HEK293 (cell line): ENCODE results near the gene DOK6.

ENCODE experiments used
- CTCF ChIA-PET: fragments of 350-600 bp; formaldehyde crosslinking; extraction: SDS; loops from one replicate; lab custom pipeline; 2021; ENCODE audit warnings: antibody characterized with exemption; lab: Yijun Ruan, JAX
- POLR2A ChIA-PET: fragments of 300-600 bp; formaldehyde crosslinking; extraction: SDS; loops from one replicate; lab custom pipeline; 2020; ENCODE audit warnings: antibody characterized with exemption, inconsistent platforms; lab: Yijun Ruan, JAX
- H3K27ac ChIP-seq: fragments of 200-500 bp; sonication (Bioruptor generic); 2 replicates; pipeline ENCODE4 v1.5.1; 2014; ENCODE audit warnings: low read depth, low read length, control low read depth, inconsistent platforms; ENCODE audit errors: extremely low read depth
- H3K36me3 ChIP-seq, 2 experiments: fragments of 200-500 bp in 1 of 2; sonication (Bioruptor generic) in 1 of 2; 1 replicate in 1 of 2; 2 replicates in 1 of 2; pipeline ENCODE4 v1.5.1; 2014 to 2017; ENCODE audit warnings: inconsistent platforms in 2 of 2, low read length in 2 of 2; ENCODE audit not compliant: control insufficient read depth in 2 of 2, insufficient read depth in 1 of 2
- H3K4me1 ChIP-seq: fragments of 200-500 bp; sonication (Bioruptor generic); 2 replicates; pipeline ENCODE4 v1.5.1; 2014; ENCODE audit warnings: mild to moderate bottlenecking, low read length, inconsistent platforms; ENCODE audit not compliant: control insufficient read depth, insufficient read depth
- H3K4me3 ChIP-seq: 2 replicates; pipeline ENCODE4 v1.5.1; 2011; ENCODE audit warnings: low read depth, mild to moderate bottlenecking, control low read depth, low read length, moderate library complexity
- H3K9me3 ChIP-seq: fragments of 200-500 bp; sonication (Bioruptor generic); 2 replicates; pipeline ENCODE4 v1.5.1; 2014; ENCODE audit warnings: low read depth, low read length, inconsistent platforms; ENCODE audit not compliant: control insufficient read depth, insufficient read depth
- GFI1B ChIP-seq: fragments of 450-650 bp; formaldehyde crosslinking; IDR thresholded peaks from 2 replicates; pipeline ENCODE4 v1.5.1; 2016; ENCODE audit warnings: missing biosample characterization, missing genetic modification characterization
- HOXC10 ChIP-seq: sonication (generic); formaldehyde crosslinking; IDR thresholded peaks from 2 replicates; pipeline ENCODE4 v1.8.1; 2023; ENCODE audit warnings: mild to moderate bottlenecking, missing genetic modification reagents
- KLF8 ChIP-seq: fragments of 450-650 bp; formaldehyde crosslinking; IDR thresholded peaks from 2 replicates; pipeline ENCODE4 v1.5.1; 2016; ENCODE audit warnings: missing biosample characterization, missing genetic modification characterization
- MYNN ChIP-seq: fragments of 450-650 bp; formaldehyde crosslinking; IDR thresholded peaks from 2 replicates; pipeline ENCODE4 v1.5.1; 2016; ENCODE audit warnings: missing biosample characterization, missing genetic modification characterization, borderline replicate concordance
- REPIN1 ChIP-seq: fragments of 450-650 bp; formaldehyde crosslinking; IDR thresholded peaks from 2 replicates; pipeline ENCODE4 v1.5.1; 2017; ENCODE audit warnings: missing biosample characterization, missing genetic modification characterization, low read depth
- ZBTB1 ChIP-seq: fragments of 450-650 bp; formaldehyde crosslinking; IDR thresholded peaks from 2 replicates; pipeline ENCODE4 v1.5.1; 2016; ENCODE audit warnings: missing biosample characterization, missing genetic modification characterization
- ZFP37 ChIP-seq: fragments of 450-650 bp; formaldehyde crosslinking; IDR thresholded peaks from 2 replicates; pipeline ENCODE4 v1.5.1; 2016; ENCODE audit warnings: missing biosample characterization, missing genetic modification characterization
- ZFP41 ChIP-seq: fragments of 450-650 bp; formaldehyde crosslinking; IDR thresholded peaks from 2 replicates; pipeline ENCODE4 v1.5.1; 2016; ENCODE audit warnings: missing biosample characterization, missing genetic modification characterization, borderline replicate concordance
- ZNF121 ChIP-seq: fragments of 450-650 bp; formaldehyde crosslinking; IDR thresholded peaks from 2 replicates; pipeline ENCODE4 v1.5.1; 2016; ENCODE audit warnings: missing biosample characterization, missing genetic modification characterization
- ZNF140 ChIP-seq: fragments of 450-650 bp; formaldehyde crosslinking; IDR thresholded peaks from 2 replicates; pipeline ENCODE4 v1.5.1; 2016; ENCODE audit warnings: missing biosample characterization, missing genetic modification characterization
- ZNF155 ChIP-seq: fragments of 450-650 bp; formaldehyde crosslinking; IDR thresholded peaks from 2 replicates; pipeline ENCODE4 v1.5.1; 2016; ENCODE audit warnings: missing biosample characterization, missing genetic modification characterization
- ZNF184 ChIP-seq: fragments of 450-650 bp; IDR thresholded peaks from 2 replicates; pipeline ENCODE4 v1.5.1; 2018; ENCODE audit warnings: missing biosample characterization, mild to moderate bottlenecking, missing genetic modification characterization
- ZNF23 ChIP-seq: fragments of 450-650 bp; formaldehyde crosslinking; IDR thresholded peaks from 2 replicates; pipeline ENCODE4 v1.5.1; 2016; ENCODE audit warnings: missing biosample characterization, missing genetic modification characterization, borderline replicate concordance
- ZNF404 ChIP-seq: fragments of 450-650 bp; formaldehyde crosslinking; IDR thresholded peaks from 2 replicates; pipeline ENCODE4 v1.5.1; 2017; ENCODE audit warnings: missing biosample characterization, missing genetic modification characterization
- ZNF501 ChIP-seq: fragments of 450-650 bp; formaldehyde crosslinking; IDR thresholded peaks from 2 replicates; pipeline ENCODE4 v1.5.1; 2016; ENCODE audit warnings: missing biosample characterization, missing genetic modification characterization
- ZNF521 ChIP-seq: fragments of 450-650 bp; formaldehyde crosslinking; IDR thresholded peaks from 2 replicates; pipeline ENCODE4 v1.5.1; 2017; ENCODE audit warnings: missing biosample characterization, mild to moderate bottlenecking, missing genetic modification characterization
- ZNF548 ChIP-seq: fragments of 450-650 bp; formaldehyde crosslinking; IDR thresholded peaks from 2 replicates; pipeline ENCODE4 v1.5.1; 2016; ENCODE audit warnings: missing biosample characterization, missing genetic modification characterization
- ZNF600 ChIP-seq: fragments of 450-650 bp; formaldehyde crosslinking; IDR thresholded peaks from 2 replicates; pipeline ENCODE4 v1.5.1; 2016; ENCODE audit warnings: missing biosample characterization, missing genetic modification characterization
- ZNF621 ChIP-seq: fragments of 450-650 bp; formaldehyde crosslinking; IDR thresholded peaks from 2 replicates; pipeline ENCODE4 v1.5.1; 2017; ENCODE audit warnings: missing biosample characterization, missing genetic modification characterization
- ZNF843 ChIP-seq: fragments of 450-650 bp; formaldehyde crosslinking; IDR thresholded peaks from 2 replicates; pipeline ENCODE4 v1.5.1; 2016; ENCODE audit warnings: missing biosample characterization, missing genetic modification characterization
- TF ChIP-seq, protein P1 (sequence below): fragments of 450-650 bp; formaldehyde crosslinking; IDR thresholded peaks from 2 replicates; pipeline ENCODE4 v1.5.1; 2017; ENCODE audit warnings: missing biosample characterization, missing genetic modification characterization
- TF ChIP-seq, protein P2 (sequence below): fragments of 450-650 bp; formaldehyde crosslinking; IDR thresholded peaks from 2 replicates; pipeline ENCODE4 v1.5.1; 2016; ENCODE audit warnings: missing biosample characterization, missing genetic modification characterization
- TF ChIP-seq, protein P3 (sequence below): fragments of 450-650 bp; formaldehyde crosslinking; IDR thresholded peaks from 2 replicates; pipeline ENCODE4 v1.5.1; 2016; ENCODE audit warnings: missing biosample characterization, missing genetic modification characterization
- TF ChIP-seq, protein P4 (sequence below): fragments of 450-650 bp; formaldehyde crosslinking; IDR thresholded peaks from 2 replicates; pipeline ENCODE4 v1.5.1; 2016; ENCODE audit warnings: missing biosample characterization, missing genetic modification characterization, borderline replicate concordance

The DOK6 gene

DNA sequence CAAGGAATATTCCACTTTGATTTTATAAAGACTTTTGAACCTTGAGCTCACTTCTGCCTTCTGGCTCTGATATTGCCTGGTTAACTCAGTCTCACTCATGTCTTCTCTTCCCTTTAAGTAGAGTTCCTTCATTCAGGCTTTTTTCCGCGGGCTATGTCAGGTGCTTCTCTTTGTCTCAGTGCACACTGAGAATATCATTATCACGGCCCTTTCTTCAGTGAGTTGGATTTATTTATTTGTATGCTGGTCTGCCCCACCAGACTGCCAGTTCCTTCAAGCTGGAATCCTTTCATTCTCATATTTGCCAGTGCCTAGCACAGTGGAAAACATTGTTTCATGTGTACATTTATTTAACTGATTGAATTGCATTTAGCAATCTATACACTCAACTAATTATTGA is 136.5 kb downstream of the DOK6 start:
- TF ChIP-seq, protein P1, sequence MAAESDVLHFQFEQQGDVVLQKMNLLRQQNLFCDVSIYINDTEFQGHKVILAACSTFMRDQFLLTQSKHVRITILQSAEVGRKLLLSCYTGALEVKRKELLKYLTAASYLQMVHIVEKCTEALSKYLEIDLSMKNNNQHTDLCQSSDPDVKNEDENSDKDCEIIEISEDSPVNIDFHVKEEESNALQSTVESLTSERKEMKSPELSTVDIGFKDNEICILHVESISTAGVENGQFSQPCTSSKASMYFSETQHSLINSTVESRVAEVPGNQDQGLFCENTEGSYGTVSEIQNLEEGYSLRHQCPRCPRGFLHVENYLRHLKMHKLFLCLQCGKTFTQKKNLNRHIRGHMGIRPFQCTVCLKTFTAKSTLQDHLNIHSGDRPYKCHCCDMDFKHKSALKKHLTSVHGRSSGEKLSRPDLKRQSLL (tag by site-specific recombination), result no peak
- TF ChIP-seq ZNF404 (tag by site-specific recombination) (no peak), ZNF184 (tag by site-specific recombination) (no peak), ZNF23 (tag by site-specific recombination) (no peak), ZNF140 (tag by site-specific recombination) (no peak), ZNF621 (tag by site-specific recombination) (no peak)
- no peak overlapping the region for H3K4me3 ChIP-seq
- POLR2A ChIA-PET, result no interaction called here

DNA sequence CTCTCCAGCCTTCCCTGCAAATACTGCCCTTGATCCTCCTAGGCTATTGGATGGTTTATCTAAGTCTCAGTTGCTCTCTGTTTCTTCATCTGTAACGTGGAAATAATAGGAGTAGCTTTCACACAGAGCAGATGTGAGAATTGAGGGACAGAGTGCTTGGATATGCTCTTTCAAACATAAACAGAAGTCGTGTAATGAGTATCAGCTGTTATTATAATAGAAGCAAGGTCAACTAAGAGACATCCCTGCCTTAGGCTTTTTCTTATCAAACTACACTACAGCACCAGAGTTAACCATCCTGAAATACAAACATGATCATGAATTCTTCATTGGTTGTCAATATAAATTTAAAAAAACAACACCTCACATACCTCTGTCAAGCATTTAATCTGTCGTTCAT is 138.2 kb downstream of the DOK6 start:
- no peak for TF ChIP-seq ZFP41
- TF ChIP-seq ZNF843, result no peak
- no peak for TF ChIP-seq GFI1B (tag by site-specific recombination)
- no peak for TF ChIP-seq ZNF548 (tag by site-specific recombination)
- no peak for TF ChIP-seq REPIN1
- TF ChIP-seq, protein P2, sequence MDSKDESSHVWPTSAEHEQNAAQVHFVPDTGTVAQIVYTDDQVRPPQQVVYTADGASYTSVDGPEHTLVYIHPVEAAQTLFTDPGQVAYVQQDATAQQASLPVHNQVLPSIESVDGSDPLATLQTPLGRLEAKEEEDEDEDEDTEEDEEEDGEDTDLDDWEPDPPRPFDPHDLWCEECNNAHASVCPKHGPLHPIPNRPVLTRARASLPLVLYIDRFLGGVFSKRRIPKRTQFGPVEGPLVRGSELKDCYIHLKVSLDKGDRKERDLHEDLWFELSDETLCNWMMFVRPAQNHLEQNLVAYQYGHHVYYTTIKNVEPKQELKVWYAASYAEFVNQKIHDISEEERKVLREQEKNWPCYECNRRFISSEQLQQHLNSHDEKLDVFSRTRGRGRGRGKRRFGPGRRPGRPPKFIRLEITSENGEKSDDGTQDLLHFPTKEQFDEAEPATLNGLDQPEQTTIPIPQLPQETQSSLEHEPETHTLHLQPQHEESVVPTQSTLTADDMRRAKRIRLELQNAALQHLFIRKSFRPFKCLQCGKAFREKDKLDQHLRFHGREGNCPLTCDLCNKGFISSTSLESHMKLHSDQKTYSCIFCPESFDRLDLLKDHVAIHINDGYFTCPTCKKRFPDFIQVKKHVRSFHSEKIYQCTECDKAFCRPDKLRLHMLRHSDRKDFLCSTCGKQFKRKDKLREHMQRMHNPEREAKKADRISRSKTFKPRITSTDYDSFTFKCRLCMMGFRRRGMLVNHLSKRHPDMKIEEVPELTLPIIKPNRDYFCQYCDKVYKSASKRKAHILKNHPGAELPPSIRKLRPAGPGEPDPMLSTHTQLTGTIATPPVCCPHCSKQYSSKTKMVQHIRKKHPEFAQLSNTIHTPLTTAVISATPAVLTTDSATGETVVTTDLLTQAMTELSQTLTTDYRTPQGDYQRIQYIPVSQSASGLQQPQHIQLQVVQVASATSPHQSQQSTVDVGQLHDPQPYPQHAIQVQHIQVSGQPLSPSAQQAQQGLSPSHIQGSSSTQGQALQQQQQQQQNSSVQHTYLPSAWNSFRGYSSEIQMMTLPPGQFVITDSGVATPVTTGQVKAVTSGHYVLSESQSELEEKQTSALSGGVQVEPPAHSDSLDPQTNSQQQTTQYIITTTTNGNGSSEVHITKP (tag by site-specific recombination), result no peak
- no peak for TF ChIP-seq ZNF501
- no peak for TF ChIP-seq ZNF155 (tag by site-specific recombination)
- TF ChIP-seq ZNF184 (tag by site-specific recombination), result no peak
- TF ChIP-seq ZBTB1, result no peak
- TF ChIP-seq, protein P3, sequence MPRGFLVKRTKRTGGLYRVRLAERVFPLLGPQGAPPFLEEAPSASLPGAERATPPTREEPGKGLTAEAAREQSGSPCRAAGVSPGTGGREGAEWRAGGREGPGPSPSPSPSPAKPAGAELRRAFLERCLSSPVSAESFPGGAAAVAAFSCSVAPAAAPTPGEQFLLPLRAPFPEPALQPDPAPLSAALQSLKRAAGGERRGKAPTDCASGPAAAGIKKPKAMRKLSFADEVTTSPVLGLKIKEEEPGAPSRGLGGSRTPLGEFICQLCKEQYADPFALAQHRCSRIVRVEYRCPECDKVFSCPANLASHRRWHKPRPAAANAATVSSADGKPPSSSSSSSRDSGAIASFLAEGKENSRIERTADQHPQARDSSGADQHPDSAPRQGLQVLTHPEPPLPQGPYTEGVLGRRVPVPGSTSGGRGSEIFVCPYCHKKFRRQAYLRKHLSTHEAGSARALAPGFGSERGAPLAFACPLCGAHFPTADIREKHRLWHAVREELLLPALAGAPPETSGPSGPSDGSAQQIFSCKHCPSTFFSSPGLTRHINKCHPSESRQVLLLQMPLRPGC, result no peak
- TF ChIP-seq ZNF121, result no peak
- TF ChIP-seq, protein P4, sequence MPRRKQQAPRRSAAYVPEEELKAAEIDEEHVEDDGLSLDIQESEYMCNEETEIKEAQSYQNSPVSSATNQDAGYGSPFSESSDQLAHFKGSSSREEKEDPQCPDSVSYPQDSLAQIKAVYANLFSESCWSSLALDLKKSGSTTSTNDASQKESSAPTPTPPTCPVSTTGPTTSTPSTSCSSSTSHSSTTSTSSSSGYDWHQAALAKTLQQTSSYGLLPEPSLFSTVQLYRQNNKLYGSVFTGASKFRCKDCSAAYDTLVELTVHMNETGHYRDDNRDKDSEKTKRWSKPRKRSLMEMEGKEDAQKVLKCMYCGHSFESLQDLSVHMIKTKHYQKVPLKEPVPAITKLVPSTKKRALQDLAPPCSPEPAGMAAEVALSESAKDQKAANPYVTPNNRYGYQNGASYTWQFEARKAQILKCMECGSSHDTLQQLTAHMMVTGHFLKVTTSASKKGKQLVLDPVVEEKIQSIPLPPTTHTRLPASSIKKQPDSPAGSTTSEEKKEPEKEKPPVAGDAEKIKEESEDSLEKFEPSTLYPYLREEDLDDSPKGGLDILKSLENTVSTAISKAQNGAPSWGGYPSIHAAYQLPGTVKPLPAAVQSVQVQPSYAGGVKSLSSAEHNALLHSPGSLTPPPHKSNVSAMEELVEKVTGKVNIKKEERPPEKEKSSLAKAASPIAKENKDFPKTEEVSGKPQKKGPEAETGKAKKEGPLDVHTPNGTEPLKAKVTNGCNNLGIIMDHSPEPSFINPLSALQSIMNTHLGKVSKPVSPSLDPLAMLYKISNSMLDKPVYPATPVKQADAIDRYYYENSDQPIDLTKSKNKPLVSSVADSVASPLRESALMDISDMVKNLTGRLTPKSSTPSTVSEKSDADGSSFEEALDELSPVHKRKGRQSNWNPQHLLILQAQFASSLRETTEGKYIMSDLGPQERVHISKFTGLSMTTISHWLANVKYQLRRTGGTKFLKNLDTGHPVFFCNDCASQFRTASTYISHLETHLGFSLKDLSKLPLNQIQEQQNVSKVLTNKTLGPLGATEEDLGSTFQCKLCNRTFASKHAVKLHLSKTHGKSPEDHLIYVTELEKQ, result no peak
- TF ChIP-seq ZNF600 (tag by site-specific recombination), result no peak
- no peak for TF ChIP-seq KLF8 (tag by site-specific recombination)
- TF ChIP-seq MYNN (tag by site-specific recombination), result no peak
- no peak for TF ChIP-seq HOXC10 (CRISPR knock-in tag)
- TF ChIP-seq ZNF521 (tag by site-specific recombination), result no peak
- no peak for TF ChIP-seq ZFP37 (tag by site-specific recombination)
- POLR2A ChIA-PET, result no interaction called here
- Histone ChIP-seq H3K9me3 (no peaks in the 10 kb centered on the region), H3K36me3 (no peaks in the 10 kb centered on the region), H3K4me1 (no peaks in the 10 kb centered on the region), H3K27ac (no peak overlapping the region), H3K4me3 (no peak overlapping the region)
- CTCF ChIA-PET, result no interaction called here

More for the DNA sequence above, 136.5 kb downstream of the DOK6 start:
- Histone ChIP-seq H3K4me1 (no peaks in the 10 kb centered on the region), H3K9me3 (no peaks in the 10 kb centered on the region), H3K27ac (no peak overlapping the region), H3K36me3 (no peaks in the 10 kb centered on the region)
- CTCF ChIA-PET, result interaction anchor here (0.7 kb wide), 1 partner anchor 32 kb away, joined by 3 read pairs; no protein-coding TSS in a partner anchor
